ENCODE results near the gene GPR107. TPM values are rescaled to one million over a fixed set of nuclear protein-coding genes. Genes with fewer than 3 reads are reported as not detected.
A peak's percentile ranks its signal among the peaks of the same experiment; 100 is the strongest.

The GPR107 gene
- polyA plus RNA-seq, 4 donors: 48.7 to 57.7 (median 54.1) TPM

DNA sequence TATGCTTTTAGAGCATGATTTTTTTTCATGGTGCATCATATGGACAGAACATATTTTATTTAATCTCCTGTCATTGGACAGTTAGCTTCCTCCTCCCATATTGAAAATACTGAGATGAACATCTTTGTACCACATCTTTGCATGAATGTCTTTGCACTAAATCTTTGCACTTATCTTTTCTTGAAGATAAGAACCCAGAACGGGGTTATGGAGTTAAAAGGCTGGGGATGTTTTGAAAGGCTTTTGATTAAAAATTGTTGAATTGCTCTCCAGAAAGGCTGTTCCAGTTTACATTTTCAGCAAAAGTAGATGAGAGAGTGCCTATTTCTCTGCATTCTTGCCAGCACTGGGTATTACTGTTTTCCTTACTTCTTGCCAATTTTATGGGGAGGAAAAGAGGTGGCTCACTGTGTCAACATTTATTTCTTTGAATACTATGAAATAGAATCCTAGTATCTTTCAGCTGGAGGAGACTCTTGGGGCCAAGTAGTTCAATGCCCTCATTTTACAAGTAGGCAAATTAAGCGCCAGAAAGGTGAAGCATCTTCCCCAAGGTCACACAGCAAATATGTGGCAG is 125.7 kb downstream of the GPR107 start:
- no peak for DNase-seq (ENCODE audit: low read depth in 4 of 4, low spot score in 2 of 4)

- no peak for DNase-seq (ENCODE audit: low read depth in 4 of 4, low spot score in 2 of 4)
These were observed 126.8 kb downstream of the GPR107 start for GRCh38 chr9:130180516-130180915.

DNA sequence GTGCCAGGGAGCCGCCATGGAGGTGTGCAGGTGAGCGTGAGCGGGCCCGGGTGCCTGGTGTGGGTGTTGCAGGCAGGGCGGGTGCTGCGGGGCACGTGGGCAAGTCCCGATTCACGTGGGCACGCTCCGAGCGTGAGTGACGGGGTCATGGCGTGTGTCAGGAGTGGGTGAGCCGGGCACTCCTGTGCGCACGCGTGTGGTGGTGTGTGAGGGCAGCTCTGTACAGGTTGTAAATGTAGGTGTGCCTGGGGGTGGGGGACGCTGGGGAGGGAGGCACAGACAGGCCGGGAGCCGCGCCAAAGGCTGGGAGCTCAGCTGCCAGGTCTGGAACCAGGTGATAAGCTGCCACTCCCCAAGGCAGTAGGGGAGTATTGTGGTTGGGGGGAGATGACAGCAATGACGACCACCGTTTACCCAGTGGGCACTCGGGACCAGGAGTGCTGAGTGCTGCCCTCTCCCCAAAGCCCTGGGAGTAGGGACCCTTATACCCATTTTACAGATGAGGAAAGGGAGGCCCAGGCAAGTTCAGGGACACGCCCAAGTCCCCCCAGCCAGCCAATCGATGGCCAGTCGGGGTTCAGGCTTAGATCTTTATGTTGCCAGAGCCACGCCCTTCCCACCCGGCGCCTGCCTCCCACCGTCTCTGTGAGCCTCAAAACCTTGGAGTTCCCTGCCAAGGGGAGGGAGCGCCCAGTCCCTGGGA is 128.1 kb downstream of the GPR107 start:
- no peak for DNase-seq (ENCODE audit: low read depth in 4 of 4, low spot score in 2 of 4)

DNA sequence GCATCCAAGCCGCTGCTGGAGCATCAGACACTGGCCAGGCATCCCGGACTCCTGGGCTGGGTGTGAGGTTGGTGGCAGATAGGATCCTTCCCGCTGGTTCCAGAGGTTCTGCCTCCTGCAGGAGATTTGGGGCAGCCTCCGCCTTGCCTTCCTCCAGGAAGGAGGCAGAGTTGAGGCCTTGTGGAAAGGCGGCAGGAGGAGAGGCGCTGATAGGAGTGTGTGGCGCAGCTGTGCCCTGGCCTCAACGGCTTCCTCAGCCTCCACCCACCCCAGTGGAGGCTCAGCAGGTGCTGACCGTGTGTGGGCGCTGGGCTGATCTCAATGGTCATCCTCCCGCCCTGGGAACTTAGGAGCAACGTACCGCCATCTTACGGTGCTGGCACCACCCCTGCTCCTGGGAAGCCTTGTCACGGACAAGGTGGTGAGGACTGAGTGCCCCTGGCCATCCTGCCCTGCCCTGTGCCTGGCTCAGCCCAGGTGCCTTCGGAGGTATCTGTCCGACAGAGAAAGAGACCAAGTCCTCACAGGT is 128.7 kb downstream of the GPR107 start:
- DNase-seq (ENCODE audit: low read depth in 4 of 4, low spot score in 2 of 4): no peak

GRCh38 chr9:130183133-130183762 is 129.5 kb downstream of the GPR107 start:
- peak in 1 of 4 donors; percentile 69 for DNase-seq (ENCODE audit: low read depth in 4 of 4, low spot score in 2 of 4)

DNA sequence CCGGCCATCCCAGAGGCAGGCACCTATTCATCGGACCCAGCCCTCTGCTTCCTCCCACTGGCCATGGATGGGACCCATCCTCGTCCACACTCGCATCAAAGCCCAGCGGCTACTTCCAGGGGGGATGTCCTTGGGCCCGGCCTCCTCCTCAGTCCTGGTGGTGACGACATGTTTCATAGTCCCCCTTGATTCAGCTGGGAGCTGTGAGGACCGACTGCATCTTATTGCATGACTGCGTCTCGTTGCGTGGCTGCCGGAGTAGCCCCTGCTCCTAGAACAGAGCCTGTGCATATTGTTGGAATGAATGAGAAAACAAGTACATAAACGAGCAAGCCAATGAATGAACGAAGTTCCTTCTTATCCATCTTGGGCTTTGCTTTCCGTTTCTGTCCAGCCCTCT is 131.3 kb downstream of the GPR107 start:
- no peak for DNase-seq (ENCODE audit: low read depth in 4 of 4, low spot score in 2 of 4)

DNA sequence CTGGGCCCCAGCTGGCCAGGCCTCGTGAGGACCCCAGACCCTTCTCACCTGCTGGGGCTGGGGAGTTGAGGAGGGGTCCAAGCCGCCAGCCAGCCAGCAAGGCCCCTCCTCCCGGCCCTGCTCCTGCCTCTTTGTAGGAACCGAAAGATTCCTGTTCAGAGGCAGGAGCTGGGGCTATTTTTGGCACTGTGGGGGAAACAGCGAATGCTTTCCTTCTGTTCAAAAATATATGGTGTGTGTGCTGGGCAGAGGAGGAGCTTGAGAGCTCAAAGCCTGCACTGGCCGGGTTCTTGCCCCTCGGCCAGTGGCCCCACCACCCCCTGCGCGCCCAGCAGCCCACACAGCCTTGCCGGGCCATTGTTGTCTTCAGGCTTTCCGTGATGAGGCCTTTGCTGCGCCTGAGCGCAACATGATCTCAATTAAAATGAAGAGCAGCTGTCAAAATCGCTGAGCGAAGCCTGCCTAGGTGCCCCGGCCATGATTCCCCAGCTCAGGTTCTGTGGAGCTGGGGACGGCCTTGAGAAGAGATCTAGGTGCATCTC is 131.9 kb downstream of the GPR107 start:
- DNase-seq (ENCODE audit: low read depth in 4 of 4, low spot score in 2 of 4): no peak

DNA sequence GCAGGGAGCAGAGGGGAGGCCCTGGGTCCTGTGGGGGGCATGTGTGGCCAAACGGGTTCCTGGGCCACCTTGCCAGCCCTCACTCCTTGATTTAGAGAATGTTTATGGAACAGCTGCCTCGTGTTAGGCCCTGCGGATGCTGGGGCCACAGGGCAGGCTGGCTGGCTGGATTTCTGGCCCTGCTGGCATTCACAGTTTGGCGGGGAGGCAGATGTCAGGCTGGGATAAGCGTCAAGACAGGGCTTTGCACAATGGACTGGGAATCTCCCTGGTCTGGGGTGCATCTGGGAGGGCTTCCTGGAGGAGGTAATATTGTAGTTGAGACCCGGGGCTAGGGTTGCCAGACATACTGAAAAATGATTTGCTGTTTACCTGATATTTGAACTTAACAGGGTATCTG is 132.3 kb downstream of the GPR107 start:
- DNase-seq (ENCODE audit: low read depth in 4 of 4, low spot score in 2 of 4): no peak

DNA sequence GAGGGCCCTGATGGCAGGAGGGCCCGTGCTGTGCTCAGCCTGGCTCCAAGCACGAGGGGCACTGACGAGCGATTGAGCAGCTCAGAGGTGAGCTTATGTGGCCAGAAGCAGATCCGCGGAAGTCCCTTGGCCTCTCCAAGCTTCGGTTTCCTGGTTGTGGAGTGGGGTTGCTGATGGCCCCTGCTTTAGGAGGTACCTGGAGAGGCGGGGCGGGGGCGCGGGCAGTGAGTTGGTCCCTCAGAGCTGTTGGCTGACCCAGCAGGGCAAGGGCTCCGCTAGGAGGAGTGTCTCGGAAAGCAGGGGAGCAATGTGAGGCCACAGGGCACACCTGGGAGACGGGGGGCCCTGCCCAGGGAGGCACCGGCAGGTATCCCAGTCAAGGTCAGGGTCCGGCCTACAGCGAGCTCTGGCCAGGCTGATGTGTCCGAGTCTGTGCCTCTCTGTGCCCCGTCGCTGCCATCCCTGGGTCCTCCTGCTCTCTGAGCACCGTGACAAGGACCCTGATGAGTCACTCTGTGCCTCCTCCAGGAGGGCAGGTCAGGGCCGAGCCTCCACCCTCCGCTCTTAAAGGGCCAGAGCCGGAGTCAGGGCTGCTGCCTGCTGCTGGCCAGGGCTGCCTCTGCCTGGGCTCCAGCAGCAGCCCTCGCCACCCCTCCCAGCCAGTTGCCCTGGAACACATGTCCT is 133.3 kb downstream of the GPR107 start:
- DNase-seq (ENCODE audit: low read depth in 4 of 4, low spot score in 2 of 4): no peak

DNA sequence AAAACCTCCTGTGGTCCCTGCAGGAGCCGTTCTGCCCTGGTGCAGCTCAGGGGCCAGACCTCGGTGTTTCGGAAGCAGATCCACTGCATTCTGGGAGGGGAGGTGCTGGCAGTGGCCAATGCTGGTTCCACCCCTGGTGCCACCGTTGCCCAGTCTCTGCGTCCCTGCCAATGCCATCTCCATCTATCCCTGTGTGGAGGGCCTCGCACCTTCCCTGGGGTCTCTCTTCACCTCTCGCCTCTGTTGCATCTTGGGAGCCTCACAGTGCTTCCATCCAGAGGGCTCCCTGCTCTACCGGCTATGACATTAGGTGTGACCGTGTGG is 133.8 kb downstream of the GPR107 start:
- no peak for DNase-seq (ENCODE audit: low read depth in 4 of 4, low spot score in 2 of 4)

GRCh38 chr9:130188860-130189481 is 135.3 kb downstream of the GPR107 start:
- DNase-seq (ENCODE audit: low read depth in 4 of 4, low spot score in 2 of 4): no peak

Other genes with a start within 250 kb of the GPR107 start
- 10 to 100 TPM; 42.7 to 47.2 (median 44.0) TPM for gene TOR1A, start 229.8 kb upstream of the GPR107 start, polyA plus RNA-seq (ENCODE audit: insufficient read length in 4 of 4)
- gene C9orf78, start 218.6 kb upstream of the GPR107 start, polyA plus RNA-seq (ENCODE audit: insufficient read length in 4 of 4): 10 to 100 TPM; 65.4 to 88.4 (median 69.8) TPM
- gene USP20, start 218.4 kb upstream of the GPR107 start, polyA plus RNA-seq (ENCODE audit: insufficient read length in 4 of 4): 10 to 100 TPM; 17.6 to 31.3 (median 22.8) TPM
- 10 to 100 TPM; 37.8 to 51.8 (median 46.6) TPM for gene FNBP1, start 10.7 kb upstream of the GPR107 start, polyA plus RNA-seq (ENCODE audit: insufficient read length in 4 of 4)
- gene NCS1, start 118.5 kb downstream of the GPR107 start, polyA plus RNA-seq (ENCODE audit: insufficient read length in 4 of 4): 10 to 100 TPM; 26.2 to 30.4 (median 28.6) TPM
- gene HMCN2, start 211.9 kb downstream of the GPR107 start, polyA plus RNA-seq (ENCODE audit: insufficient read length in 4 of 4): 1 to 10 TPM in 2 of 4 donors, under 1 TPM in 2; 0.73 to 1.6 (median 0.92) TPM